GM12878 (cell line): ENCODE results near the gene MYCBP2. TPM values are rescaled to one million over a fixed set of nuclear protein-coding genes. Genes with fewer than 3 reads are reported as not detected.

Experiments
- BMI1 ChIP-seq: fragments of 450-650 bp; IDR thresholded peaks from 2 replicates; pipeline ENCODE4 v1.6.1; 2016; ENCODE audit warnings: mild to moderate bottlenecking, moderate library complexity, borderline replicate concordance
- BRCA1 ChIP-seq: IDR thresholded peaks from 2 replicates; pipeline ENCODE4 v1.6.1; 2011; ENCODE audit warnings: low read depth, low read length, improper control_type of control experiment
- CHD2 ChIP-seq: IDR thresholded peaks from 2 replicates; pipeline ENCODE4 v1.6.1; 2011; ENCODE audit warnings: low read depth, low read length, improper control_type of control experiment, borderline replicate concordance
- CHD4 ChIP-seq: fragments of 200-600 bp; sonication (generic); IDR thresholded peaks from 2 replicates; pipeline ENCODE4 v1.6.1; 2016; ENCODE audit warnings: mild to moderate bottlenecking
- EZH2 ChIP-seq: IDR thresholded peaks from 2 replicates; pipeline ENCODE4 v1.6.1; 2012; ENCODE audit warnings: low read depth, mild to moderate bottlenecking, control low read depth, inconsistent platforms, low read length, borderline replicate concordance; ENCODE audit not compliant: control insufficient read depth
- GABPA ChIP-seq: IDR thresholded peaks from 2 replicates; pipeline ENCODE4 v1.6.1; 2014; ENCODE audit warnings: antibody characterized with exemption, low read depth, mild to moderate bottlenecking, inconsistent platforms
- HDAC2 ChIP-seq: fragments of 200-600 bp; sonication (generic); IDR thresholded peaks from 2 replicates; pipeline ENCODE4 v1.6.1; 2017
- HDGF ChIP-seq: fragments of 450-650 bp; IDR thresholded peaks from 2 replicates; pipeline ENCODE4 v1.6.1; 2016; ENCODE audit warnings: antibody characterized with exemption
- IRF3 ChIP-seq: fragments of 450-650 bp; IDR thresholded peaks from 2 replicates; pipeline ENCODE4 v1.6.1; 2014; ENCODE audit warnings: mild to moderate bottlenecking
- MEF2B ChIP-seq: fragments of 450-650 bp; IDR thresholded peaks from 2 replicates; pipeline ENCODE4 v1.6.1; 2018; ENCODE audit warnings: mild to moderate bottlenecking, moderate library complexity; ENCODE audit not compliant: partially characterized antibody, poor library complexity, severe bottlenecking
- MYB ChIP-seq: fragments of 150-350 bp; IDR thresholded peaks from 2 replicates; pipeline ENCODE4 v1.6.1; 2014; ENCODE audit warnings: mild to moderate bottlenecking, low read depth, low read length, borderline replicate concordance
- MYC ChIP-seq: IDR thresholded peaks from 2 replicates; pipeline ENCODE4 v1.6.1; 2011; ENCODE audit warnings: mild to moderate bottlenecking, low read length, moderate library complexity, inconsistent platforms; ENCODE audit not compliant: insufficient read depth, insufficient replicate concordance, insufficient read length, severe bottlenecking
- NFYB ChIP-seq: IDR thresholded peaks from 2 replicates; pipeline ENCODE4 v1.6.1; 2011; ENCODE audit warnings: low read depth, mild to moderate bottlenecking, low read length, improper control_type of control experiment, moderate library complexity; ENCODE audit not compliant: insufficient read depth
- NR2C1 ChIP-seq: fragments of 450-650 bp; IDR thresholded peaks from 2 replicates; pipeline ENCODE4 v1.6.1; 2017; ENCODE audit warnings: antibody characterized with exemption, mild to moderate bottlenecking, moderate library complexity
- NRF1 ChIP-seq: conservative IDR thresholded peaks from 2 replicates; pipeline ENCODE4 v1.6.1; 2011; ENCODE audit warnings: mild to moderate bottlenecking, low read depth, low read length, improper control_type of control experiment
- PAX5 ChIP-seq: IDR thresholded peaks from 2 replicates; pipeline ENCODE4 v1.6.1; 2011; ENCODE audit warnings: low read depth, low read length, borderline replicate concordance
- SMARCA5 ChIP-seq: fragments of 450-650 bp; IDR thresholded peaks from 2 replicates; pipeline ENCODE4 v1.6.1; 2017; ENCODE audit warnings: mild to moderate bottlenecking
- SPI1 ChIP-seq: IDR thresholded peaks from 2 replicates; pipeline ENCODE4 v1.6.1; 2011; ENCODE audit warnings: low read depth, mild to moderate bottlenecking, low read length, moderate library complexity, borderline replicate concordance; ENCODE audit not compliant: insufficient read depth
- SREBF2 ChIP-seq: IDR thresholded peaks from 2 replicates; pipeline ENCODE4 v1.6.1; 2012; ENCODE audit warnings: mild to moderate bottlenecking, low read length
- ZBED1 ChIP-seq: IDR thresholded peaks from 2 replicates; pipeline ENCODE4 v1.6.1; 2016; ENCODE audit warnings: borderline replicate concordance
- ZNF207 ChIP-seq: fragments of 450-650 bp; IDR thresholded peaks from 2 replicates; pipeline ENCODE4 v1.6.1; 2014; ENCODE audit warnings: antibody characterized with exemption, mild to moderate bottlenecking, borderline replicate concordance
- ZNF24 ChIP-seq: fragments of 450-650 bp; IDR thresholded peaks from 2 replicates; pipeline ENCODE4 v1.6.1; 2017; ENCODE audit warnings: antibody characterized with exemption, mild to moderate bottlenecking
- ZNF384 ChIP-seq: IDR thresholded peaks from 2 replicates; pipeline ENCODE4 v1.6.1; 2012; ENCODE audit warnings: low read depth, mild to moderate bottlenecking, low read length, improper control_type of control experiment, borderline replicate concordance
- ZNF622 ChIP-seq: fragments of 450-650 bp; IDR thresholded peaks from 2 replicates; pipeline ENCODE4 v1.6.1; 2017; ENCODE audit warnings: mild to moderate bottlenecking, inconsistent platforms
- ZSCAN29 ChIP-seq: fragments of 450-650 bp; IDR thresholded peaks from 2 replicates; pipeline ENCODE4 v1.6.1; 2017; ENCODE audit warnings: mild to moderate bottlenecking, moderate library complexity
- polyA plus RNA-seq, 11 experiments: library from polyadenylated mRNA; depleted of rRNA in 4 of 11; unstranded in 6 of 11; stranded (reverse) in 5 of 11; fragments of >200 nt; fragmentation: Nextera tagmentation in 4 of 11; fragmentation: Illumina TruSeq in 1 of 11; extraction: Ambion mirVana in 4 of 11; extraction: Trizol in 1 of 11; gene quantifications; 1 replicate in 1 of 11; 2 replicates in 10 of 11; pipeline versions ENCODE4 v1.2.1 to v1.2.3, GENCODE V29; 2011 to 2016; ENCODE audit warnings: inconsistent platforms in 2 of 11, missing spikeins in 2 of 11, low read depth in 1 of 11
- total RNA-seq, 4 experiments: library from RNA; depleted of rRNA in 3 of 4; stranded (reverse); fragments of >200 nt in 3 of 4; fragmentation: Illumina TruSeq in 1 of 4; extraction: Trizol in 1 of 4; gene quantifications; 2 replicates each; pipeline versions ENCODE4 v1.2.1 to v1.2.3, GENCODE V29; 2013 to 2021
- TF ChIP-seq, protein P1 (sequence below): fragments of 450-650 bp; IDR thresholded peaks from 2 replicates; pipeline ENCODE4 v1.6.1; 2016; ENCODE audit warnings: mild to moderate bottlenecking, moderate library complexity, borderline replicate concordance
- TF ChIP-seq, protein P2 (sequence below): IDR thresholded peaks from 2 replicates; pipeline ENCODE4 v1.6.1; 2011; ENCODE audit warnings: low read depth, low read length, improper control_type of control experiment, borderline replicate concordance

MYCBP2 gene
- total and polyA plus RNA-seq, 10 of the 15 experiments (the other 5 are each of a cell fraction or from before 2014, with no cell fraction given), result 51.9 to 152 (median 98.2) TPM

GRCh38 chr13:77345150-77345780 lies 18.4 kb upstream of the MYCBP2 start (continued):
- TF ChIP-seq, protein P1, sequence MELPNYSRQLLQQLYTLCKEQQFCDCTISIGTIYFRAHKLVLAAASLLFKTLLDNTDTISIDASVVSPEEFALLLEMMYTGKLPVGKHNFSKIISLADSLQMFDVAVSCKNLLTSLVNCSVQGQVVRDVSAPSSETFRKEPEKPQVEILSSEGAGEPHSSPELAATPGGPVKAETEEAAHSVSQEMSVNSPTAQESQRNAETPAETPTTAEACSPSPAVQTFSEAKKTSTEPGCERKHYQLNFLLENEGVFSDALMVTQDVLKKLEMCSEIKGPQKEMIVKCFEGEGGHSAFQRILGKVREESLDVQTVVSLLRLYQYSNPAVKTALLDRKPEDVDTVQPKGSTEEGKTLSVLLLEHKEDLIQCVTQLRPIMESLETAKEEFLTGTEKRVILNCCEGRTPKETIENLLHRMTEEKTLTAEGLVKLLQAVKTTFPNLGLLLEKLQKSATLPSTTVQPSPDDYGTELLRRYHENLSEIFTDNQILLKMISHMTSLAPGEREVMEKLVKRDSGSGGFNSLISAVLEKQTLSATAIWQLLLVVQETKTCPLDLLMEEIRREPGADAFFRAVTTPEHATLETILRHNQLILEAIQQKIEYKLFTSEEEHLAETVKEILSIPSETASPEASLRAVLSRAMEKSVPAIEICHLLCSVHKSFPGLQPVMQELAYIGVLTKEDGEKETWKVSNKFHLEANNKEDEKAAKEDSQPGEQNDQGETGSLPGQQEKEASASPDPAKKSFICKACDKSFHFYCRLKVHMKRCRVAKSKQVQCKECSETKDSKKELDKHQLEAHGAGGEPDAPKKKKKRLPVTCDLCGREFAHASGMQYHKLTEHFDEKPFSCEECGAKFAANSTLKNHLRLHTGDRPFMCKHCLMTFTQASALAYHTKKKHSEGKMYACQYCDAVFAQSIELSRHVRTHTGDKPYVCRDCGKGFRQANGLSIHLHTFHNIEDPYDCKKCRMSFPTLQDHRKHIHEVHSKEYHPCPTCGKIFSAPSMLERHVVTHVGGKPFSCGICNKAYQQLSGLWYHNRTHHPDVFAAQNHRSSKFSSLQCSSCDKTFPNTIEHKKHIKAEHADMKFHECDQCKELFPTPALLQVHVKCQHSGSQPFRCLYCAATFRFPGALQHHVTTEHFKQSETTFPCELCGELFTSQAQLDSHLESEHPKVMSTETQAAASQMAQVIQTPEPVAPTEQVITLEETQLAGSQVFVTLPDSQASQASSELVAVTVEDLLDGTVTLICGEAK, result no peak
- TF ChIP-seq ZBED1 (no peak; the same call in 1 of the 2 replicates), ZNF384 (no peak), NFYB (no peak), MYB (no peak), HDAC2 (no peak), HDGF (no peak), PAX5 (no peak), ZSCAN29 (0 out of 2 replicates have a peak, but pooled peaks have one; percentile 23), ZNF24 (0 out of 2 replicates have a peak, but pooled peaks have one; percentile 36), IRF3 (no peak), CHD4 (no peak), SREBF2 (no peak), ZNF622 (no peak), SPI1 (peak; percentile 43; the same call in 1 of the 2 replicates), EZH2 (no peak), SMARCA5 (no peak), BRCA1 (no peak), CHD2 (0 out of 2 replicates have a peak, but pooled peaks have one; percentile 21), ZNF207 (no peak), GABPA (0 out of 2 replicates have a peak, but pooled peaks have one; percentile 25), MYC (no peak), BMI1 (peak; percentile 48; the same call in 1 of the 2 replicates), MEF2B (peak; percentile 65), NRF1 (no peak), NR2C1 (no peak)
- TF ChIP-seq, protein P2, sequence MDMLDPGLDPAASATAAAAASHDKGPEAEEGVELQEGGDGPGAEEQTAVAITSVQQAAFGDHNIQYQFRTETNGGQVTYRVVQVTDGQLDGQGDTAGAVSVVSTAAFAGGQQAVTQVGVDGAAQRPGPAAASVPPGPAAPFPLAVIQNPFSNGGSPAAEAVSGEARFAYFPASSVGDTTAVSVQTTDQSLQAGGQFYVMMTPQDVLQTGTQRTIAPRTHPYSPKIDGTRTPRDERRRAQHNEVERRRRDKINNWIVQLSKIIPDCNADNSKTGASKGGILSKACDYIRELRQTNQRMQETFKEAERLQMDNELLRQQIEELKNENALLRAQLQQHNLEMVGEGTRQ, result no peak
